ENCODE measurements around the gene OR10C1.
A peak's percentile ranks its signal among the peaks of the same experiment; 100 is the strongest.

Gene OR10C1

GRCh38 chr6:29465801-29466200, 26.7 kb downstream of the OR10C1 start:
- H3K9me2 ChIP-seq (replicated peaks; ENCODE audit: low read depth, low read length), result no peaks in the 10 kb centered on the region
- H3K4me2 ChIP-seq (ENCODE audit: low read depth, low read length, poor library complexity, severe bottlenecking), result peak overlapping the region; percentile 29
- no peaks in the 10 kb centered on the region for H3K27me3 ChIP-seq (ENCODE audit: insufficient read depth, low read length, poor library complexity, severe bottlenecking)
- no peaks in the 10 kb centered on the region for H4K20me1 ChIP-seq (ENCODE audit: insufficient read depth, low read length, poor library complexity, severe bottlenecking)
- H3K4me3 ChIP-seq (ENCODE audit: low read length, poor library complexity, severe bottlenecking), result no peak overlapping the region
- TF ChIP-seq CTCF (conservative IDR thresholded peaks at IDR 0.05; ENCODE audit: low read length), result no peak
- no peak for TF ChIP-seq EZH2phosphoT487 (IDR thresholded peaks at IDR 0.05; ENCODE audit: borderline replicate concordance)
- H3K36me3 ChIP-seq (ENCODE audit: insufficient read depth, low read length), result no peaks in the 10 kb centered on the region
- H3K9ac ChIP-seq (ENCODE audit: low read depth, low read length, poor library complexity, severe bottlenecking), result no peak overlapping the region
- peaks cover 38% of the 10 kb centered on the region for H3K4me1 ChIP-seq (ENCODE audit: insufficient read depth, low read length, poor library complexity, severe bottlenecking)
- no peaks in the 10 kb centered on the region for H3F3A ChIP-seq (ENCODE audit: low read depth)
- no peaks in the 10 kb centered on the region for H3K79me2 ChIP-seq (ENCODE audit: insufficient read depth, low read length)
- H3K9me3 ChIP-seq (ENCODE audit: insufficient read depth, low read depth, low read length), result no peaks in the 10 kb centered on the region
- peak overlapping the region; percentile 41; the same call in 1 of the 2 replicates for H2AFZ ChIP-seq (ENCODE audit: low read length)

GRCh38 chr6:29466241-29466640, 27.1 kb downstream of the OR10C1 start:
- peaks cover 36% of the 10 kb centered on the region for H3K4me1 ChIP-seq (ENCODE audit: insufficient read depth, low read length, poor library complexity, severe bottlenecking)
- H4K20me1 ChIP-seq (ENCODE audit: insufficient read depth, low read length, poor library complexity, severe bottlenecking), result no peaks in the 10 kb centered on the region
- no peak for TF ChIP-seq EZH2phosphoT487 (IDR thresholded peaks at IDR 0.05; ENCODE audit: borderline replicate concordance)
- no peak for TF ChIP-seq CTCF (conservative IDR thresholded peaks at IDR 0.05; ENCODE audit: low read length)
- no peaks in the 10 kb centered on the region for H3F3A ChIP-seq (ENCODE audit: low read depth)
- no peak overlapping the region for H3K9ac ChIP-seq (ENCODE audit: low read depth, low read length, poor library complexity, severe bottlenecking)
- H3K4me2 ChIP-seq (ENCODE audit: low read depth, low read length, poor library complexity, severe bottlenecking), result peak overlapping the region; percentile 29
- no peaks in the 10 kb centered on the region for H3K27me3 ChIP-seq (ENCODE audit: insufficient read depth, low read length, poor library complexity, severe bottlenecking)
- peak overlapping the region; percentile 41; the same call in 1 of the 2 replicates for H2AFZ ChIP-seq (ENCODE audit: low read length)
- no peaks in the 10 kb centered on the region for H3K79me2 ChIP-seq (ENCODE audit: insufficient read depth, low read length)
- H3K36me3 ChIP-seq (ENCODE audit: insufficient read depth, low read length), result no peaks in the 10 kb centered on the region
- no peak overlapping the region for H3K4me3 ChIP-seq (ENCODE audit: low read length, poor library complexity, severe bottlenecking)
- no peaks in the 10 kb centered on the region for H3K9me3 ChIP-seq (ENCODE audit: insufficient read depth, low read depth, low read length)
- H3K9me2 ChIP-seq (replicated peaks; ENCODE audit: low read depth, low read length), result no peaks in the 10 kb centered on the region

GRCh38 chr6:29474996-29475395, 35.9 kb downstream of the OR10C1 start:
- TF ChIP-seq EZH2phosphoT487 (IDR thresholded peaks at IDR 0.05; ENCODE audit: borderline replicate concordance) (no peak), CTCF (conservative IDR thresholded peaks at IDR 0.05; ENCODE audit: low read length) (no peak)
- Histone ChIP-seq H3K9ac (ENCODE audit: low read depth, low read length, poor library complexity, severe bottlenecking) (no peak overlapping the region), H3K4me3 (ENCODE audit: low read length, poor library complexity, severe bottlenecking) (no peak overlapping the region), H3F3A (ENCODE audit: low read depth) (no peaks in the 10 kb centered on the region), H3K79me2 (ENCODE audit: insufficient read depth, low read length) (no peaks in the 10 kb centered on the region), H3K4me2 (ENCODE audit: low read depth, low read length, poor library complexity, severe bottlenecking) (no peak overlapping the region), H4K20me1 (ENCODE audit: insufficient read depth, low read length, poor library complexity, severe bottlenecking) (no peaks in the 10 kb centered on the region), H2AFZ (ENCODE audit: low read length) (no peak overlapping the region), H3K4me1 (ENCODE audit: insufficient read depth, low read length, poor library complexity, severe bottlenecking) (peaks cover 17% of the 10 kb centered on the region), H3K9me2 (replicated peaks; ENCODE audit: low read depth, low read length) (no peaks in the 10 kb centered on the region), H3K36me3 (ENCODE audit: insufficient read depth, low read length) (no peaks in the 10 kb centered on the region), H3K9me3 (ENCODE audit: insufficient read depth, low read depth, low read length) (no peaks in the 10 kb centered on the region), H3K27me3 (ENCODE audit: insufficient read depth, low read length, poor library complexity, severe bottlenecking) (no peaks in the 10 kb centered on the region)
